GM21526 (cell line): ENCODE data around the gene CGNL1.

Experiments used
- ATAC-seq: cut with Tn5 transposase; IDR thresholded peaks from one replicate; pipeline ENCODE4 v1.9.1; 2021; ENCODE audit warnings: moderate library complexity; ENCODE audit not compliant: unreplicated experiment, low FRiP score

CGNL1 gene

DNA sequence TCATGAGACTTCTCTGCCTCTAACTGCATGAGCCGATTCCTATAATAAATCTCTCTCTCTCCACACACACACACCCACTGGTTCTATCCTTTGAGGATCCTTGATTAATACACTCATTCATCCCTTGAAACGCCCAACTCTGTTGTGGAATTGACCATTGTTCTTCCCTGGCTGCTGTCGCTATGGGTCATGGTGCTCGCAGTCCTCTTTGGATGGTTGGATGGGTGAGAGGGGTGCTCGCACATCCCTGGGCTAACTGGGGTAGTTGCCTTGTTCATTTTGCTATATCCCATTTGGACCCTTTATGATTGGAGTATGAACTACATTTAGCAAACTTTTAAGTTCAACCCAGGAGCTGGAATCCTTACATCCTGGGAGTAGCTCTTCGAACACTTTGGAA lies 181.5 kb downstream of the CGNL1 start:
- ATAC-seq: no peak

DNA sequence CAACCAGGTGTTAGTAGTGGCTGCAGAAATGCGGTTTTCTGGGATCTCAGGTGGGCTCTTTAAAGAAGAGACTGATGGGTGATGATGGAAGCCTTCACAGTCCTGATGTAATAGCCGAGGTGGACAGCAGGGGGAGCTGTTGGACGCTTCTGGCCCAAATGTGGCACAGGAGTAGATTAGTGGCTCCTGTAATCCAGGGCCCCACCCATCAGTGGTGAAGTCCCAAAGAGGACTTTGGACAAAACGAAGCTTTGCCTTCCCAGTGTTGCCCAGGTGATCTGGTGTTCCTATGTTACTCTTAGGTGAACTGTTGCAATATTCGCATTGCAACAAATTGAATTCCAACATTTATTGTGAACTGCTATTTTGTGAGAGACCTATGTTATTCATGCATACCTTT lies 183.6 kb downstream of the CGNL1 start:
- no peak for ATAC-seq

DNA sequence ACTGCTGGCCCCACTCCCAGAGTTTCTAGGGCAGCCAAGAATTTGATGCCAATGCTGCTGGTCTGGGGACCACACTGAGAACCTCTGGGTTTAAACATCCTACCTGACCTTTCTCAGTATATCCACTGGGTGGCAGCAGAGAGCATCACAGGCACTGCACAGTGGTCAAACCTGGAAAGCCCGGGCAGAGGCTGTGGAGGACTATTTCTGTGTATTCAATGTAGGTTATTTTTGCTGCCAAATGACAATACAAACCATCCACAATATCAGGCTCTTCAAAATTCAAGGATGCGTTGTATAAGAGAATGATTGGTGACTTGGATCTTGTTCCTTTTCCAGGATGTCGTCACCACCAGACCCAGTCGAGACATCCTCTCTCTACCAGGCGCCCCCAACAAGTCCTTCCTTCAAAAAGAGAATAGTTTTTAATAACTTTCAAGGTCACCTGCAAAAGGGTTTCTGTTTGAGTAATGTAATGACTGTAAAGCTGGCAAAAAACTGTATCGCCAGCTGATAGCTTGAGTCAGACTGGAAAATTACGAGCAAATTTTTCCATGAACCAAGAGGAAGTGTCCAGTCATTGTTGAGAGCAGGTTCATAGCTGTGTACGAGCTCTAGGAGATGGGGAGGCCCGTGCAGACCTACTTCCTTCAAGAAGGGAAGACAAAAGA lies 184.9 kb downstream of the CGNL1 start:
- ATAC-seq: peak; percentile 86

DNA sequence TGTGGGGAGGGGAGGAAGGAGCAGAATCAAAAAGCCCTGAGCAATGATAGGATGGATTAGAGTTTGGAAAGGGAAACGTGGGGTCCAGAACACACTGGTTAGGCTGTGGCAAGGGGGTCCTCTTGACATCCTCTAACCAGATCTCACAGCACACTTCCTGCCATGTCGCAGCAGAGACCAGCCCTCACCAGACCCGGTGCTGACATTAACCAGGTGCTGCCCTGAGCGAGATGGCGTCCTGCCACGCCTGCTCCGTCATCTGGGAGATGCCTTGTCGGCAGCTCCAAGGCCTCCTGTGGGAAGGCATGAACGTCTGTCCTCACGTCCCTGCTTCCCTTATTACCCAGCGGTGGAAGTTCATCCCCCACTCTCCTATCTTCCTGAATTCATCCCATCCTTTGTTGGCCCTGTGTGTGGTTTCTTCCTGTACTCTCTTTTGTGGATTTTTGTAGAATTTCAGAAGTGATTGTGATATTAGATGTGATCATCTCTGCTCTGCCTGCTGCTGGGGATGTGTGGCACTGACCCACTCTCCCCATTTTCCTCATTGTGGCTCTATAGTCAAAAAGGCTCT lies 186.0 kb downstream of the CGNL1 start:
- no peak for ATAC-seq

- ATAC-seq: no peak
These were observed 187.1 kb downstream of the CGNL1 start for GRCh38 chr15:57563416-57563815.

- ATAC-seq: no peak
These were observed 189.0 kb downstream of the CGNL1 start for GRCh38 chr15:57565311-57565710.

- ATAC-seq: no peak
These were observed 190.5 kb downstream of the CGNL1 start for GRCh38 chr15:57566834-57567233.

DNA sequence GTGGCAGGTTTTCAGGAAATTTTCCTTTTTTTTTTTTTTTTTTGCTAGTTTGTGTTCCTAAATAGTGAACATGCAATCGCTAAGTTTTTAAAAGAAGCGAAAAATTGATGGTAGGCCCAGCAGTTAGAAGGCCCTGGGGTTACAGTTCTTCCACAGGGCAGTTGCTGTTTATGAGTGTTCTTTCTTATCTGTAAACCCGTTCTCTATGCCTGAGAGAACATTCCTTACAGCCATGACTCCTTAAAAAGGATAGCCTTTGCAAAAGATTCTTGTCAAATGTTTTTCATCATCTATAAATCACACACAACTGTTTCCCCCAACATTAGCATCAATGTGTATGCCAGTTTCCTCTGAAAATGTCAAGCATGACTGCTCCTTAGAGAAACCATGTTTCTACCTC lies 191.6 kb downstream of the CGNL1 start:
- ATAC-seq: no peak

DNA sequence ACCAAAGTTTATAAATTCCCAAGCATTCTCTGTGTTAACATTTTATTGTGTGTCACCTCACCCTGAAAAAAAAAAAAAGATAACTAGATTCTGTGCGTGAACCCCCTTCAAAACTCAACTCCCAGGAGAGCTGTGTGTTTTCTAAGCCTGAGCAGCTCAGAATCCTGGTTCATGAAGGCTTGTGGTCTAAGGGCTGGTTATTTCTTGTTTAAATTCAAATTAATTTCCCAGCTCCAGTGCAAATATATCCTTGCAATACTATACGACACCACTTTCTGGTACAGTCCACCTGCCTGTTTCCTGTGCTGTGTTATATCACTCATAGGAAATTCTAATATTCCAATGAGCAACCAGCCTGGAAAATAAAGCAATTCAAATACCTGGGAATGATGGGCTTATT lies 192.0 kb downstream of the CGNL1 start:
- ATAC-seq: no peak

DNA sequence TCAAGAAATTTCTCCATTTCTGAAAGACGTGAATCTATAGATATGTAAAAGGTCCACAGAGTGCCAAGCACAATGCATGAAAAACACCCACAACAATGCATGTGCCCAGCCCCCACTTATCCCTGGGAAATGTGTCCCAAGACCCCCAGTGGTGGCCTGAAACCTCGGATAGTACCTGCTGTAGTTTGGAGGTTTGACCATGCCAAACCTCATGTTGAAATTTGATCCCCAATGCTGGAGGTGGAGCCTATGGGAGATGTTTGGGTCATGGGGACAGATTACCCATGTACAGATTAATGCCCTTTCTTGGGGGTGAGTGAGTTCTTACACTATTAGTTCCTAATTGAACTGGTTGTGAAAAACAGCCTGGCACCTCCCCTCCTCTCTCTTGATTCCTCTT lies 194.0 kb downstream of the CGNL1 start:
- ATAC-seq: no peak

DNA sequence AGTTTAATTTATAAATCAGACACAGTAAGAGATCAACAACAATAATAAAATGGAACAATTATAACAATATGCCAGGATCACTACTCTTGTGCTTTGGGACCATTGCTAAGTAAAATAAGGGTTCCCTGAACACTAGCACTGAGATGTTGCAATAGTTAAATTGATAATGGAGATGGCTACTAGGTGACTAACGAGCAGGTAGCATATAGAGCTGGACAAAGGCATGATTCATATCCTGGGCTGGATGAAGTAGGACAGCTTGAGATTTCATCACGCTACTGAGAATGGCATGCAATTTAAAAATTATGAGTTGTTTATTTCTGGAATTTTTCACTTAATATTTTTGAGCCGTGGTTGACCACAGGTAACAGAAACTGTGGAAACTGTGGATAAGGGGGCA lies 194.7 kb downstream of the CGNL1 start:
- no peak for ATAC-seq

DNA sequence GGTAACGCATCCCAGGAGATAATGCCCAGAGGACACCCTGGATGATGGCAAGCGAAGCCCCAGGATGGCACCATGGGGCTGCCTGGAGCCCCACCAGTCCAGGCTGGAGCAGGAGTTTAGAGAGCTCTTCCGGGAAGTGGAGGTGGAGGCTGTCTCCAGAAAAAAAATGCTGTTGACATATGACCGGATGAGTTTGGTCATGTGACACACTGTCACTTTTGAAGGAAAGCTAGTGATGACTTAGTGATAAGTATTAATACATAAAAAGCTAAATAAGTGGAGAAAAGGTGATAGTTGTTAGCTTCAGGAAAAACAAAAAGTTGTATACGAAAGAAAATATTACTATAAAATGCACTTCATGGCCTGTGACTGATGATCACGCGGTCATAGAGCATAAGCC lies 195.4 kb downstream of the CGNL1 start:
- ATAC-seq: no peak

DNA sequence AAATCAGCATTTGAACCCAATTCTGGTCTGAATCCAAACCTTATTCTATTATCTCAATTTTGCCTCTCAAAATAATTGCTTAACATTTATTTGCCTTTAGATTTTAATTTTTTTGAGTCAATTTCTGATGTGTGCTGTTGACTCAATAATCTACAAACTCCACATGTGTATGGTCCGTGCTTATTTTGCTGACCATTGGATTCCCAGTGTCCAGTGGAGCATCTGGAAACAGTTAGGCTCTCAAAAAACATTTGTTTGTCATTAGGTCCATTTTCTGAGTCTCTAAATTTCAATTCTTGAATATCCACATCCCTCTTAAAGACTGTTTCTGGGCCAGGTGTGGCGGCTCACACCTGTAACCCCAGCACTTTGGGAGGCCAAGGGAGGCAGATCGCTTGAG lies 196.2 kb downstream of the CGNL1 start:
- ATAC-seq: no peak

DNA sequence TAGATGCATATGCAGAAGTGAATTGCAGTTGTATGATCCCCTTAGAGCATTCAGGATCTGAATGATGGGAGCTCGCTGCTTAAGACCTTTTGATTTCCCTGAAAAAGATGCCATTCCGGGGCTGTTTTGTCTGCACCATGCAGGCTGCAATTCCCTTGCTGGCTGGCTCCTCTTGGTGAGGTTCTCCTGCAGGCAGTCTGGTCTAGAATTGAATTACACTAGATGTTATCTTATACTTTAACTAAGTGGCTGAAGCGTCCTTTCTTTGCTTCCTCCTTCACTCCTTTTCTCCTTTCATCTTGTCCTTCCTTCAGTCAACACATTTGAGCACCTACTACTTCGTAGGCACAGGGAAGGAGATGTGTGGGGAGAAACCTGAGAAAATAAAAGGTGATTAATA lies 196.8 kb downstream of the CGNL1 start:
- ATAC-seq: no peak

DNA sequence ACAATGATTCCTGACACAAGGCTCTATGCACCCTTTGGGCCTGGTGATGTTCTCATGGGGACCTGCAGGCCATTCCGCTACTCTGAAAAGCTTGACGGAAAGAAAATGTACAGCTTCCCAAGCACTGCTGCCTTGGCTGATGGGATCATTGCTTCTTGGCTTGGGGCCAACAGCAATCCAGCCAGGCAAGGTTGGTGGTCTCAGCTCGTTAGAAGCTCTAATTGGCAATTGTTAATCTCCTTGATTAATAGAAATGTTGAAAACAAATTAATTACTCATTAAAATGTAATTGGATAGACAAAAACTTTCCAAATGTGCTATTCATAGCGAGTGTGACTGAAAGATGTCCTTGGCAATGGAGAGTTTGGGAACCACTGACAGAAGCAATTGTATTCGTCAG lies 199.1 kb downstream of the CGNL1 start:
- no peak for ATAC-seq

- ATAC-seq: no peak
These were observed 202.1 kb downstream of the CGNL1 start for GRCh38 chr15:57578288-57578900.

GRCh38 chr15:57580428-57580827 lies 204.1 kb downstream of the CGNL1 start:
- no peak for ATAC-seq

GRCh38 chr15:57580866-57581265 lies 204.6 kb downstream of the CGNL1 start:
- no peak for ATAC-seq

DNA sequence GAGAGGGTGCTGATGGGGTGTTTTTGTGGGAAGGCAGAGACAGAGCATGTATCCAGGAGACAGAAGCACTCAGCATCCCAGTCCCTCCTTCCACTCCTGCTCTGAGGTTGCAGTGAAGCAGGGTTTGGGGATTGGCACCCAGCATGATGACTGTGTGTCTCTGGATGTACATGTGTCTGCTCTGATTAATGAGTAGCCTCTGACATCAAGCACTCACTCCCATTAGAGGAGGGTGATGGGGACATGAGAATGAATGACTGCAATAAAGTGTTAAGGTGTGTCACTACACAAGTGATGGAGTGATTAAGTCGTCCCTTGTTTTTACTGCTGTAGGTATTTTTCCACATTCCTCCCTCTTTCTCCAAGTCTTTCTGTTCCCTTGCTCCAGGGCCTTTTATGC lies 205.8 kb downstream of the CGNL1 start:
- ATAC-seq: no peak

DNA sequence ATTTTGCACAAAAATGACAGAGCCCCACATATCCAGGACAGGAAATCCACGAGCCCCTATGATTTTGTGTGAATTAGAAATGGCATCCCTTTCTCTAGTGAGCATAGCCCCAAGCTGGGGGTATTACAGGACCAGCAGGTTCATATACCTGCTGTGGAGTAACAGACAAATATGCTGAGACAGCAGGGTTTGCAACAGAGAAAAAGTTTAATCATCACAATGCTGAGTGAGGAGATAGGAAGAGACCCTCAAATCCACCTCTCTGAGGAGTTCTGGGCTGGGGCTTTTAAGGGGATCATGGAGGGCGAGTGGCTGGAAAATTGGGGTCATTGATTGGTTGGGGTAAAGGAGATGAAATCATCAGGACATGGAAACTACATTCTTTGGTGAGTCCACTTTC lies 207.0 kb downstream of the CGNL1 start:
- ATAC-seq: no peak

- no peak for ATAC-seq
These were observed 207.4 kb downstream of the CGNL1 start for GRCh38 chr15:57583720-57584119.

DNA sequence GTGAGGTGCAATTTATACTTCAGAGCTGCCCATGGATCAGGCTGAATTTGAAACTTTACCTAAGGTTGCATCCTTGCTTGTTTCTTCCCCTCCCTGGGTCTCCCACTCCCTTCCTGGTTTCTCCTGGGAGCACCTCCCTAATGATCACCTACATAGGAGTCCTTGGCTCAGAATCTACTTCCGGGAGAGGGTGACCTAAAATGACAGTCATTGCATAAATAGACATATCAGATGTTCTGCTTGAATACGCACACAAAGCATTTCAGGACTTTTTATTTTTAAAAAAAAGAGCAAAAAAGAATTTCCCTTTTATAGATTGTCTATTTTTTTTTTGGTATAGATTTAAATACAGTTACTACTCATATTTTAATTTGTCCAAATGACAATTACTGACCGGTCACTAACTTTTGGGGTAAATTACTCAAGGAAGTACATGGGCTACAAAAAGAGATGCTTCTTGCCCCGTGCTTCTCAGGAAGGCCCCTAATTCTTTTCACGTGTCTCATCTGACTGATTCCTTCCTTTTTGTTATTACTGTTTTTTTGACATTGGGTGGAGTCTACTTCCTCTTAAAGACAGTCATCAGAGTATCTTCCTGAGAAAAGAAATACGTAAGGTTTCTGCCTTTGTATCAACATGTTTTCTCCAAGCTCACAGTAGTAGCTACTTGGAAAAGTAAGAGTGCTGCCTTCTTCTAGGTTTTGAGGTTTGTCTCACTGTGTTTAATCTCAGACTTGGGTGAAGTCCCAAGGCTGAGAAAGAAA lies 210.5 kb downstream of the CGNL1 start:
- ATAC-seq: no peak
